DND-41 (cell line): Measurements from ENCODE around the gene WBP1L.
"Not testable (repeated sequence)": the region's sequence is repeated elsewhere in the genome, so short reads cannot be mapped to it uniquely, and the experiment has no call there.

Experiments used
- EZH2 ChIP-seq: IDR thresholded peaks from 3 replicates; pipeline ENCODE4 v1.6.1; 2012; ENCODE audit warnings: borderline replicate concordance, low read depth, mild to moderate bottlenecking, moderate library complexity, low read length, inconsistent platforms; ENCODE audit not compliant: severe bottlenecking
- TF ChIP-seq, protein P1 (sequence below): IDR thresholded peaks from 2 replicates; pipeline ENCODE4 v1.5.1; 2012; ENCODE audit warnings: borderline replicate concordance, low read length, moderate library complexity, mild to moderate bottlenecking; ENCODE audit not compliant: poor library complexity, severe bottlenecking; ENCODE audit errors: extremely low read depth

GRCh38 chr10:102716900-102717565 lies 26.7 kb upstream of the WBP1L start:
- TF ChIP-seq, protein P1, sequence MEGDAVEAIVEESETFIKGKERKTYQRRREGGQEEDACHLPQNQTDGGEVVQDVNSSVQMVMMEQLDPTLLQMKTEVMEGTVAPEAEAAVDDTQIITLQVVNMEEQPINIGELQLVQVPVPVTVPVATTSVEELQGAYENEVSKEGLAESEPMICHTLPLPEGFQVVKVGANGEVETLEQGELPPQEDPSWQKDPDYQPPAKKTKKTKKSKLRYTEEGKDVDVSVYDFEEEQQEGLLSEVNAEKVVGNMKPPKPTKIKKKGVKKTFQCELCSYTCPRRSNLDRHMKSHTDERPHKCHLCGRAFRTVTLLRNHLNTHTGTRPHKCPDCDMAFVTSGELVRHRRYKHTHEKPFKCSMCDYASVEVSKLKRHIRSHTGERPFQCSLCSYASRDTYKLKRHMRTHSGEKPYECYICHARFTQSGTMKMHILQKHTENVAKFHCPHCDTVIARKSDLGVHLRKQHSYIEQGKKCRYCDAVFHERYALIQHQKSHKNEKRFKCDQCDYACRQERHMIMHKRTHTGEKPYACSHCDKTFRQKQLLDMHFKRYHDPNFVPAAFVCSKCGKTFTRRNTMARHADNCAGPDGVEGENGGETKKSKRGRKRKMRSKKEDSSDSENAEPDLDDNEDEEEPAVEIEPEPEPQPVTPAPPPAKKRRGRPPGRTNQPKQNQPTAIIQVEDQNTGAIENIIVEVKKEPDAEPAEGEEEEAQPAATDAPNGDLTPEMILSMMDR, result not testable (repeated sequence)
- TF ChIP-seq EZH2, result not testable (repeated sequence)
